ENCODE results near the gene SH3BGRL2.

The SH3BGRL2 gene

GRCh38 chr6:79724816-79725215, 93.7 kb downstream of the SH3BGRL2 start:
- TF ChIP-seq ZNF26 (tag by site-specific recombination; IDR thresholded peaks at IDR 0.05) (no peak), ZNF785 (tag by site-specific recombination; IDR thresholded peaks at IDR 0.05) (no peak), ZNF558 (tag by site-specific recombination; IDR thresholded peaks at IDR 0.05) (no peak), YY1 (tag by site-specific recombination; IDR thresholded peaks at IDR 0.05) (no peak), ZNF792 (tag by site-specific recombination; IDR thresholded peaks at IDR 0.05) (no peak)
- TF ChIP-seq, protein P1, sequence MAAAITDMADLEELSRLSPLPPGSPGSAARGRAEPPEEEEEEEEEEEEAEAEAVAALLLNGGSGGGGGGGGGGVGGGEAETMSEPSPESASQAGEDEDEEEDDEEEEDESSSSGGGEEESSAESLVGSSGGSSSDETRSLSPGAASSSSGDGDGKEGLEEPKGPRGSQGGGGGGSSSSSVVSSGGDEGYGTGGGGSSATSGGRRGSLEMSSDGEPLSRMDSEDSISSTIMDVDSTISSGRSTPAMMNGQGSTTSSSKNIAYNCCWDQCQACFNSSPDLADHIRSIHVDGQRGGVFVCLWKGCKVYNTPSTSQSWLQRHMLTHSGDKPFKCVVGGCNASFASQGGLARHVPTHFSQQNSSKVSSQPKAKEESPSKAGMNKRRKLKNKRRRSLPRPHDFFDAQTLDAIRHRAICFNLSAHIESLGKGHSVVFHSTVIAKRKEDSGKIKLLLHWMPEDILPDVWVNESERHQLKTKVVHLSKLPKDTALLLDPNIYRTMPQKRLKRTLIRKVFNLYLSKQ (tag by site-specific recombination; IDR thresholded peaks at IDR 0.05; ENCODE audit: borderline replicate concordance): no peak
- ChIA-PET POLR2A (no interaction called here), CTCF (interaction anchor here (0.6 to 2.5 kb wide), 3 partner anchors 11 to 38 kb away, joined by 3 to 8 read pairs (median 4); no protein-coding TSS in a partner anchor)
- Histone ChIP-seq H3K4me1 (ENCODE audit: control insufficient read depth, insufficient read depth, low read length) (no peaks in the 10 kb centered on the region), H3K27ac (ENCODE audit: extremely low read depth, low read depth, low read length) (no peak overlapping the region), H3K4me3 (ENCODE audit: low read depth, low read length) (no peak overlapping the region), H3K9me3 (ENCODE audit: control insufficient read depth, insufficient read depth, low read depth, low read length) (no peaks in the 10 kb centered on the region), H3K36me3 (ENCODE audit: control insufficient read depth in 2 of 2, insufficient read depth in 1 of 2, low read length in 2 of 2) (no peaks in the 10 kb centered on the region)

- ChIA-PET CTCF (interaction anchor here (0.6 to 1.2 kb wide), 3 partner anchors 137 to 155 kb away, joined by 3 to 5 read pairs (median 3); no protein-coding TSS in a partner anchor), POLR2A (no interaction called here)
- no peak overlapping the region for H3K27ac ChIP-seq (ENCODE audit: extremely low read depth, low read depth, low read length)
- TF ChIP-seq ZNF19 (tag by site-specific recombination; IDR thresholded peaks at IDR 0.05; ENCODE audit: low read depth) (no peak), ZNF239 (tag by site-specific recombination; IDR thresholded peaks at IDR 0.05) (no peak), ZNF37A (tag by site-specific recombination; IDR thresholded peaks at IDR 0.05) (no peak), ZFP69B (tag by site-specific recombination; IDR thresholded peaks at IDR 0.05) (no peak), TSHZ1 (tag by site-specific recombination; IDR thresholded peaks at IDR 0.05; ENCODE audit: borderline replicate concordance) (no peak), ZNF623 (tag by site-specific recombination; IDR thresholded peaks at IDR 0.05) (no peak), ZFP3 (tag by site-specific recombination; IDR thresholded peaks at IDR 0.05; ENCODE audit: low read depth) (no peak), SP2 (tag by site-specific recombination; IDR thresholded peaks at IDR 0.05) (no peak), SP7 (tag by site-specific recombination; IDR thresholded peaks at IDR 0.05) (no peak), ZNF23 (tag by site-specific recombination; IDR thresholded peaks at IDR 0.05; ENCODE audit: borderline replicate concordance) (no peak), ZNF558 (tag by site-specific recombination; IDR thresholded peaks at IDR 0.05) (no peak), ELK4 (IDR thresholded peaks at IDR 0.05; ENCODE audit: borderline replicate concordance, low read depth, low read length) (no peak)
- H3K4me1 ChIP-seq (ENCODE audit: control insufficient read depth, insufficient read depth, low read length): no peaks in the 10 kb centered on the region
- no peaks in the 10 kb centered on the region for H3K36me3 ChIP-seq (ENCODE audit: control insufficient read depth in 2 of 2, insufficient read depth in 1 of 2, low read length in 2 of 2)
- no peak overlapping the region for H3K4me3 ChIP-seq (ENCODE audit: low read depth, low read length)
- no peaks in the 10 kb centered on the region for H3K9me3 ChIP-seq (ENCODE audit: control insufficient read depth, insufficient read depth, low read depth, low read length)
These were observed 100.3 kb downstream of the SH3BGRL2 start for GRCh38 chr6:79731471-79731870.
